ENCODE results near the gene PPP1R36. TPM values are rescaled to one million over a fixed set of nuclear protein-coding genes. Genes with fewer than 3 reads are reported as not detected.
A peak's percentile ranks its signal among the peaks of the same experiment; 100 is the strongest.

The PPP1R36 gene
- total and polyA plus RNA-seq, 2 of the 8 experiments (the other 6 are each of a cell fraction or from before 2014, with no cell fraction given): 0.39 to 0.93 TPM

DNA sequence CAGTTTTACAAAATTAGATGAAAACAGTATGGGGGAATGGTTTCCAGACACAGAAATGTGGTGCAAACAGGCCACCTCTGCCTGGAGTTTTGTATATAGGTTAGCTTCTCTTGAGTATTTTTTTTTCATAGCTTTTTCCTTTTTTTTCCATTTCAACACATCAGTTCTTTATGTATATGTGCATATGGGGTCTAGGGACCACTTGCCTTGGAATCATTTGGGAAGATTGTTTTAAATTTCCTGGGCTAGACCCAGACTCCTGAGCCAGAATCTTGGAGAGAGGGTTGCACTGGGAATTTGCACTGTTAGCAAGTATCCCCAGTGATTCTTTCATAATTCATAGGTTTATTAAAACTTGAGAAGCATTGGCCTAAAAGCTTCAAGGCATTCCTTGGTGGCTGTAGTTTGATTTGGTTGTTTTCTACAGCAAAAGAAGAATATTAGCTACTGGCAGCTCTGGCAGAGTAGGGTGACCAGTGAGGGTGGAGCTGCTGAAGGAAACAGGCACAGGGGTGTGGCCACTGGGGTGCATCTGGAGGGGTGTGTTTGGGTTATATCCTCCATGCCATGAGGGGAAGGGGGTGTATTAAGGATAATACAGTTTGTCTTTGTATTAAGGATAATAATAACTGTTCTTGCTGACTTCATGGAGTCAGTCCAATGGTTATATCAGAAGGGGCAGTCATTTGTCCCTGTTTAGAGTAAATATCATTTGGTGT lies 22.8 kb downstream of the PPP1R36 start:
- H4K5ac ChIP-seq (ENCODE audit: insufficient read length, low read depth, low read length): no peak overlapping the region
- no peak overlapping the region for H3K18ac ChIP-seq (ENCODE audit: extremely low read depth, low read length)
- H3K56ac ChIP-seq (replicated peaks; ENCODE audit: insufficient read length, low read depth, low read length): no peak overlapping the region
- no peak overlapping the region for H4K8ac ChIP-seq (ENCODE audit: extremely low read depth, insufficient read depth, low read length)
- no peak overlapping the region for H3K9ac ChIP-seq (replicated peaks in 1 of 4; ENCODE audit: extremely low read depth in 1 of 4, low read depth in 3 of 4, low read length in 3 of 4)
- no peak overlapping the region for H3K4ac ChIP-seq (replicated peaks; ENCODE audit: insufficient read length, low read depth, low read length)
- FAIRE-seq (no peak), DNase-seq (ENCODE audit: low read depth in 1 of 2, low spot score in 2 of 2) (no peak)
- H2BK12ac ChIP-seq (ENCODE audit: low read depth, low read length): peak overlapping the region; percentile 75; the same call in 1 of the 2 replicates
- peak overlapping the region; percentile 39 to 52; a peak in 3 of 4 replicates for H3K4me2 ChIP-seq (ENCODE audit: insufficient read depth in 1 of 2, low read depth in 2 of 2, low read length in 2 of 2)
- no peak overlapping the region for H3K14ac ChIP-seq (ENCODE audit: insufficient read length)
- no peak overlapping the region for H3K23ac ChIP-seq (ENCODE audit: insufficient read length)
- H2AFZ ChIP-seq (ENCODE audit: low read length): peak overlapping the region; percentile 68; the same call in 1 of the 2 replicates
- H2AK5ac ChIP-seq (ENCODE audit: low read depth, low read length): no peak overlapping the region
- H3K27ac ChIP-seq (ENCODE audit: low read depth, low read length): no peak overlapping the region
- H2BK15ac ChIP-seq (ENCODE audit: low read length): 0 out of 2 replicates have a peak overlapping the region, but pooled peaks have one; percentile 31
- no peaks in the 10 kb centered on the region for H3K9me3 ChIP-seq (ENCODE audit: insufficient read depth in 2 of 2, low read depth in 1 of 2, low read length in 1 of 2)
- no peaks in the 10 kb centered on the region for H3K27me3 ChIP-seq (replicated peaks in 1 of 4; ENCODE audit: control insufficient read depth in 3 of 4, extremely low read depth in 1 of 4, insufficient read depth in 3 of 4, low read length in 3 of 4)
- H3K36me3 ChIP-seq (ENCODE audit: control insufficient read depth in 2 of 4, insufficient read depth in 4 of 4, low read length in 3 of 4): no peaks in the 10 kb centered on the region
- H2BK20ac ChIP-seq (ENCODE audit: low read length): peak overlapping the region; percentile 82; the same call in 1 of the 2 replicates
- POLR2A ChIA-PET (ENCODE audit: partially characterized antibody): interaction anchor here (1.1 to 2.3 kb wide), 2 partner anchors 8 to 68 kb away, joined by 4 to 5 read pairs; partner anchors contain the start of gene ZBTB1
- no peaks in the 10 kb centered on the region for H3K23me2 ChIP-seq (ENCODE audit: low read depth, low read length)
- H4K91ac ChIP-seq (replicated peaks; ENCODE audit: insufficient read length, low read length): peak overlapping the region; percentile 11
- H3K4me1 ChIP-seq (replicated peaks in 1 of 4; ENCODE audit: control insufficient read depth in 3 of 4, insufficient read depth in 4 of 4, low read length in 3 of 4): peaks cover 2 to 13% (median 6%) of the 10 kb centered on the region in 4 experiments; a peak in 5 of 7 replicates
- peak overlapping the region; percentile 31; the same call in 1 of the 2 replicates for H2BK5ac ChIP-seq (ENCODE audit: low read depth, low read length)
- no peaks in the 10 kb centered on the region for H3K79me2 ChIP-seq (ENCODE audit: control insufficient read depth in 1 of 2, insufficient read depth in 2 of 2, low read length in 2 of 2)
- peak overlapping the region in 1 of 4 experiments; percentile 9; a peak in 1 of 8 replicates for H3K4me3 ChIP-seq (ENCODE audit: extremely low read depth in 1 of 4, insufficient read depth in 2 of 4, low read depth in 3 of 4, low read length in 4 of 4)
- CTCF ChIA-PET (ENCODE audit: partially characterized antibody): interaction anchor here (0.7 to 2.3 kb wide), 4 partner anchors 12 to 164 kb away, joined by 3 to 8 read pairs (median 4); no protein-coding TSS in a partner anchor
- H2BK120ac ChIP-seq (replicated peaks; ENCODE audit: low read depth, low read length): no peak overlapping the region
- no peaks in the 10 kb centered on the region for H3K79me1 ChIP-seq (ENCODE audit: low read depth, low read length)
- H4K20me1 ChIP-seq (replicated peaks in 1 of 2; ENCODE audit: control insufficient read depth in 1 of 2, insufficient read depth in 2 of 2, low read length in 2 of 2): no peaks in the 10 kb centered on the region
- TF ChIP-seq, protein P1, sequence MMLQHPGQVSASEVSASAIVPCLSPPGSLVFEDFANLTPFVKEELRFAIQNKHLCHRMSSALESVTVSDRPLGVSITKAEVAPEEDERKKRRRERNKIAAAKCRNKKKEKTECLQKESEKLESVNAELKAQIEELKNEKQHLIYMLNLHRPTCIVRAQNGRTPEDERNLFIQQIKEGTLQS (IDR thresholded peaks at IDR 0.05; ENCODE audit: insufficient read depth, low read depth, low read length): no peak
- TF ChIP-seq, protein P2, sequence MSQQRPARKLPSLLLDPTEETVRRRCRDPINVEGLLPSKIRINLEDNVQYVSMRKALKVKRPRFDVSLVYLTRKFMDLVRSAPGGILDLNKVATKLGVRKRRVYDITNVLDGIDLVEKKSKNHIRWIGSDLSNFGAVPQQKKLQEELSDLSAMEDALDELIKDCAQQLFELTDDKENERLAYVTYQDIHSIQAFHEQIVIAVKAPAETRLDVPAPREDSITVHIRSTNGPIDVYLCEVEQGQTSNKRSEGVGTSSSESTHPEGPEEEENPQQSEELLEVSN (IDR thresholded peaks at IDR 0.05): no peak
- TF ChIP-seq EP300 (IDR thresholded peaks at IDR 0.05; ENCODE audit: borderline replicate concordance in 1 of 2, low read depth in 2 of 2, low read length in 2 of 2): no peak
- TF ChIP-seq ZNF274 (IDR thresholded peaks at IDR 0.05; ENCODE audit: borderline replicate concordance, extremely low read depth, low read length): no peak
- TF ChIP-seq KDM1A (IDR thresholded peaks at IDR 0.05; ENCODE audit: borderline replicate concordance, low read length): no peak
- TF ChIP-seq TAF7 (optimal IDR thresholded peaks at IDR 0.05; ENCODE audit: borderline replicate concordance, low read depth, low read length): no peak
- TF ChIP-seq SAP30 (IDR thresholded peaks at IDR 0.05; ENCODE audit: insufficient read depth, insufficient replicate concordance, low read length): no peak
- TF ChIP-seq MAFK (IDR thresholded peaks at IDR 0.05; ENCODE audit: low read depth, low read length): no peak
- TF ChIP-seq HDAC2 (IDR thresholded peaks at IDR 0.05; ENCODE audit: borderline replicate concordance in 1 of 2, low read depth in 2 of 2, low read length in 2 of 2): no peak
- no peak for TF ChIP-seq CEBPB (IDR thresholded peaks at IDR 0.05; ENCODE audit: low read depth, low read length)
